Measurements from ENCODE around the gene GAPVD1. TPM values are rescaled to one million over a fixed set of nuclear protein-coding genes. Genes with fewer than 3 reads are reported as not detected.

The GAPVD1 gene
- total RNA-seq, 1 experiment from 2014 or later = 30.5 TPM

DNA sequence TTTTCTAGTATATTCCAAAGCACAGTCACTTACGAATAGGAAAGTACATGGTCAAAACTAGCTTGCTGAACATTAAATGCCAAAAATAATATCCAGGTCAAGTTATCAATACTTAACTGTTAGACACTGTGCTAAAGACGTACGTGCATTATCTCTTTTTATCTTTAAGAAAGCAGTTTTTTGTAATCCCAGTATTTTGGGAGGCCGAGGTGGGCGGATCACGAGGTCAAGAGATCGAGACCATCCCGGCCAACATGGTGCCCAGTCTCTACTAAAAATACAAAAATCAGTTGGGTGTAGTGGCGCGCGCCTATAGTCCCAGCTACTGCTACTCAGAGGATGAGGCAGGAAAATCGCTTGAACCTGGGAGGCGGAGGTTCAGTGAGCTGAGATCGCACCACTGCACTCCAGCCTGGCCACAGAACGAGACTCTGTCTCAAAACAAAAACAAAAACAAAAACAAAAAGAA, 17.8 kb upstream of the GAPVD1 start:
- BruUV-seq (replicated peaks) = no TSS peak
- intact Hi-C loops (cut with micrococcal nuclease) = loop anchor here (1.0 kb wide), 1 partner anchor 85 kb away; no protein-coding TSS in a partner anchor
- Histone ChIP-seq H3F3A (ENCODE audit: low read length, unreplicated experiment) (peaks cover 3% of the 10 kb centered on the region), H3K9me2 (replicated peaks; ENCODE audit: low read length) (no peaks in the 10 kb centered on the region), H3K27ac (ENCODE audit: low read length) (peak overlapping the region; percentile 39), H3K4me2 (ENCODE audit: low read length) (peak overlapping the region; percentile 39), H2AFZ (ENCODE audit: low read length) (no peak overlapping the region), H3K36me3 (ENCODE audit: low read depth, low read length) (peaks cover 22% of the 10 kb centered on the region), H3K79me2 (ENCODE audit: low read length) (peaks cover 32% of the 10 kb centered on the region), H4K20me1 (ENCODE audit: low read length) (peaks cover 22% of the 10 kb centered on the region), H3K9me3 (ENCODE audit: low read length) (no peaks in the 10 kb centered on the region), H3K4me1 (ENCODE audit: insufficient read depth, low read length) (peaks cover 24% of the 10 kb centered on the region), H3K27me3 (ENCODE audit: low read length) (no peaks in the 10 kb centered on the region), H3K4me3 (ENCODE audit: low read length) (no peak overlapping the region), H3K9ac (ENCODE audit: low read length) (no peak overlapping the region)
- no peak for DNase-seq
- ChIA-PET POLR2A (ENCODE audit: unreplicated experiment) (interaction anchor here (0.5 to 2.0 kb wide), 3 partner anchors 53 to 100 kb away, joined by 4 to 7 read pairs (median 7); partner anchors contain the start of gene SCAI), CTCF (no interaction called here)
- ATAC-seq = no peak
- TF ChIP-seq EZH2phosphoT487 (IDR thresholded peaks at IDR 0.05; ENCODE audit: borderline replicate concordance, low read length) = no peak
- TF ChIP-seq, protein P1, sequence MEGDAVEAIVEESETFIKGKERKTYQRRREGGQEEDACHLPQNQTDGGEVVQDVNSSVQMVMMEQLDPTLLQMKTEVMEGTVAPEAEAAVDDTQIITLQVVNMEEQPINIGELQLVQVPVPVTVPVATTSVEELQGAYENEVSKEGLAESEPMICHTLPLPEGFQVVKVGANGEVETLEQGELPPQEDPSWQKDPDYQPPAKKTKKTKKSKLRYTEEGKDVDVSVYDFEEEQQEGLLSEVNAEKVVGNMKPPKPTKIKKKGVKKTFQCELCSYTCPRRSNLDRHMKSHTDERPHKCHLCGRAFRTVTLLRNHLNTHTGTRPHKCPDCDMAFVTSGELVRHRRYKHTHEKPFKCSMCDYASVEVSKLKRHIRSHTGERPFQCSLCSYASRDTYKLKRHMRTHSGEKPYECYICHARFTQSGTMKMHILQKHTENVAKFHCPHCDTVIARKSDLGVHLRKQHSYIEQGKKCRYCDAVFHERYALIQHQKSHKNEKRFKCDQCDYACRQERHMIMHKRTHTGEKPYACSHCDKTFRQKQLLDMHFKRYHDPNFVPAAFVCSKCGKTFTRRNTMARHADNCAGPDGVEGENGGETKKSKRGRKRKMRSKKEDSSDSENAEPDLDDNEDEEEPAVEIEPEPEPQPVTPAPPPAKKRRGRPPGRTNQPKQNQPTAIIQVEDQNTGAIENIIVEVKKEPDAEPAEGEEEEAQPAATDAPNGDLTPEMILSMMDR (conservative IDR thresholded peaks at IDR 0.05; ENCODE audit: low read depth, low read length) = no peak
- no peak for TF ChIP-seq EZH2 (IDR thresholded peaks at IDR 0.05; ENCODE audit: low read length, unreplicated experiment)

DNA sequence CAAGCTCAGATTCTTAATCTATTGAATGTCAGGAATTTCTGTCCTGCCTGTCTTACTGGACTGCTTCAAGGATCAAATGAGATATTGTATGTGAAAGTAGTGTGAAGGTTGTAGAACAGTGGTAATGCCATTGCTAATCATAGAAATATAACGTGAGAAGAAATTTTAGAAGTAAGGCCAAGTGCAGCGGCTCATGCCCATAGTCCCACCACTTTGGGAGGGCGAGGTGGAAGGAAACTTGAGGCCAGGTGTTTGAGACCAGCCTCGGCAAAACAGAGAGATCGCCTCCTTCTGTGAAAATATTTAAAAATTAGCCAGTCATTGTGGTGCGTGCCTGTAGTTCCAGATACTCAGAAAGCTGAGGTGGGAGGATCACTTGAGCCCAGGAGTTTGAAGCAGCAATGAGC, 15.4 kb upstream of the GAPVD1 start:
- Histone ChIP-seq H4K20me1 (ENCODE audit: low read length) (no peaks in the 10 kb centered on the region), H3K4me1 (ENCODE audit: insufficient read depth, low read length) (peaks cover 17% of the 10 kb centered on the region), H3K9ac (ENCODE audit: low read length) (no peak overlapping the region), H3K27ac (ENCODE audit: low read length) (no peak overlapping the region), H3K79me2 (ENCODE audit: low read length) (peaks cover 9% of the 10 kb centered on the region), H2AFZ (ENCODE audit: low read length) (no peak overlapping the region), H3K9me2 (replicated peaks; ENCODE audit: low read length) (no peaks in the 10 kb centered on the region), H3K4me2 (ENCODE audit: low read length) (no peak overlapping the region), H3K9me3 (ENCODE audit: low read length) (no peaks in the 10 kb centered on the region), H3K27me3 (ENCODE audit: low read length) (no peaks in the 10 kb centered on the region), H3F3A (ENCODE audit: low read length, unreplicated experiment) (no peaks in the 10 kb centered on the region), H3K36me3 (ENCODE audit: low read depth, low read length) (no peaks in the 10 kb centered on the region), H3K4me3 (ENCODE audit: low read length) (no peak overlapping the region)
- DNase-seq = no peak
- ChIA-PET POLR2A (ENCODE audit: unreplicated experiment) (interaction anchor here (0.7 kb wide), 2 partner anchors 84 to 96 kb away, joined by 5 to 7 read pairs; no protein-coding TSS in a partner anchor), CTCF (no interaction called here)
- BruUV-seq (replicated peaks) = no TSS peak
- intact Hi-C loops (cut with micrococcal nuclease) = no loop called here
- TF ChIP-seq, protein P1 (conservative IDR thresholded peaks at IDR 0.05; ENCODE audit: low read depth, low read length) = no peak
- no peak for TF ChIP-seq EZH2phosphoT487 (IDR thresholded peaks at IDR 0.05; ENCODE audit: borderline replicate concordance, low read length)
- ATAC-seq = no peak

DNA sequence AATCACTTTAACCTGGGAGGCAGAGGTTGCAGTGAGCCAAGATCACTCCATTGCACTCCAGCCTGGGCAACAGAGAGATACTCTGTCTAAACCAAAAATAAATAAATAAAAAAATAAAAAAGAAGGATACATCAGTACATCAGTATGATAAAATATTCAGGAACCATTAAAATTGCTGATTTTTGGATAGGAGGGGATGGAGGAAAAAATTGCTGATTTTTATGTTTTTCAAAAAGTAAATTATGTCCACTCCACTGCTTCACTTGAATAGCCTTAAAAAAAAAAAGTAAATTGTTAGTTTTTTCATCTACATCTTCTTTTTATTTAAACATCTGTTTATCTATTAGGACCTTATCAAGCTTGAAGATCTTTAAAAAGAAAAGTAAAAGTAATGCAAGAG, 7.4 kb upstream of the GAPVD1 start:
- no TSS peak for BruUV-seq (replicated peaks)
- ChIA-PET CTCF (no interaction called here), POLR2A (ENCODE audit: unreplicated experiment) (no interaction called here)
- no peak for ATAC-seq
- no peaks in the 10 kb centered on the region for H3K36me3 ChIP-seq (ENCODE audit: low read depth, low read length)
- H3K4me3 ChIP-seq (ENCODE audit: low read length) = no peak overlapping the region
- H4K20me1 ChIP-seq (ENCODE audit: low read length) = no peaks in the 10 kb centered on the region
- H3K9me2 ChIP-seq (replicated peaks; ENCODE audit: low read length) = no peaks in the 10 kb centered on the region
- H3K27ac ChIP-seq (ENCODE audit: low read length) = no peak overlapping the region
- no peaks in the 10 kb centered on the region for H3K4me1 ChIP-seq (ENCODE audit: insufficient read depth, low read length)
- no peaks in the 10 kb centered on the region for H3K79me2 ChIP-seq (ENCODE audit: low read length)
- H3F3A ChIP-seq (ENCODE audit: low read length, unreplicated experiment) = no peaks in the 10 kb centered on the region
- no peaks in the 10 kb centered on the region for H3K27me3 ChIP-seq (ENCODE audit: low read length)
- DNase-seq = no peak
- intact Hi-C loops (cut with micrococcal nuclease) = no loop called here
- no peak for TF ChIP-seq EZH2 (IDR thresholded peaks at IDR 0.05; ENCODE audit: low read length, unreplicated experiment)
- TF ChIP-seq, protein P1 (conservative IDR thresholded peaks at IDR 0.05; ENCODE audit: low read depth, low read length) = no peak
- TF ChIP-seq EZH2phosphoT487 (IDR thresholded peaks at IDR 0.05; ENCODE audit: borderline replicate concordance, low read length) = no peak
- H2AFZ ChIP-seq (ENCODE audit: low read length) = no peak overlapping the region
- no peaks in the 10 kb centered on the region for H3K9me3 ChIP-seq (ENCODE audit: low read length)
- no peak overlapping the region for H3K9ac ChIP-seq (ENCODE audit: low read length)
- H3K4me2 ChIP-seq (ENCODE audit: low read length) = no peak overlapping the region

Data from PC-3 (cell line).